Spleen (tissue), 7 donors: ENCODE data around the gene GBA3.

ENCODE experiments used
- POLR2A ChIP-seq, 3 donors: fragments of 450-650 bp; IDR thresholded peaks; one replicate each; pipeline ENCODE4 v1.5.1; 2017; ENCODE audit warnings: antibody characterized with exemption in 3 of 3, mild to moderate bottlenecking in 1 of 3
- TF ChIP-seq, protein P1 (sequence below), 11 experiments: fragments of 200-600 bp in 7 of 11; fragments of 450-650 bp in 4 of 11; sonication (generic) in 4 of 11; IDR thresholded peaks in 8 of 11; conservative IDR thresholded peaks in 3 of 11; 1 replicate in 7 of 11; 2 replicates in 4 of 11; pipeline versions ENCODE4 v1.4.0 to v1.8.0; 2016 to 2021; ENCODE audit warnings: antibody characterized with exemption in 11 of 11, inconsistent platforms in 4 of 11, mild to moderate bottlenecking in 1 of 11
- donor health status: DM: no; HTN: no; CAD: no; lungs with moderate emphysema.
- donor health status: DM: no; HTN: no; CAD: no.
- donor health status: DM: no; HTN: no; CAD: no.

- TF ChIP-seq, protein P1, sequence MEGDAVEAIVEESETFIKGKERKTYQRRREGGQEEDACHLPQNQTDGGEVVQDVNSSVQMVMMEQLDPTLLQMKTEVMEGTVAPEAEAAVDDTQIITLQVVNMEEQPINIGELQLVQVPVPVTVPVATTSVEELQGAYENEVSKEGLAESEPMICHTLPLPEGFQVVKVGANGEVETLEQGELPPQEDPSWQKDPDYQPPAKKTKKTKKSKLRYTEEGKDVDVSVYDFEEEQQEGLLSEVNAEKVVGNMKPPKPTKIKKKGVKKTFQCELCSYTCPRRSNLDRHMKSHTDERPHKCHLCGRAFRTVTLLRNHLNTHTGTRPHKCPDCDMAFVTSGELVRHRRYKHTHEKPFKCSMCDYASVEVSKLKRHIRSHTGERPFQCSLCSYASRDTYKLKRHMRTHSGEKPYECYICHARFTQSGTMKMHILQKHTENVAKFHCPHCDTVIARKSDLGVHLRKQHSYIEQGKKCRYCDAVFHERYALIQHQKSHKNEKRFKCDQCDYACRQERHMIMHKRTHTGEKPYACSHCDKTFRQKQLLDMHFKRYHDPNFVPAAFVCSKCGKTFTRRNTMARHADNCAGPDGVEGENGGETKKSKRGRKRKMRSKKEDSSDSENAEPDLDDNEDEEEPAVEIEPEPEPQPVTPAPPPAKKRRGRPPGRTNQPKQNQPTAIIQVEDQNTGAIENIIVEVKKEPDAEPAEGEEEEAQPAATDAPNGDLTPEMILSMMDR (IDR thresholded peaks at IDR 0.05 in 8 of 11, conservative IDR thresholded peaks at IDR 0.05 in 3 of 11) = no peak
- no peak for TF ChIP-seq POLR2A (IDR thresholded peaks at IDR 0.05)
Measured at GRCh38 chr4:22648996-22649395, 43.7 kb upstream of the GBA3 start.
